PC-3 (cell line): ENCODE data around the gene SERPINA6. TPM values are rescaled to one million over a fixed set of nuclear protein-coding genes. Genes with fewer than 3 reads are reported as not detected.
A peak's percentile ranks its signal among the peaks of the same experiment; 100 is the strongest.
"Not testable (repeated sequence)": the region's sequence is repeated elsewhere in the genome, so short reads cannot be mapped to it uniquely, and the experiment has no call there.

ENCODE experiments used
- ATAC-seq: fragments of 200-7000 bp; cut with Tn5 transposase; 2 replicates; pipeline ENCODE4 v1.9.1; 2020; ENCODE audit warnings: mild to moderate bottlenecking, moderate library complexity
- Bru-seq: library from RNA; stranded (reverse); fragments of 400-500 nt; gene quantifications from one replicate; lab custom pipeline; 2021; lab: Mats Ljungman, UMichigan
- BruChase-seq, 2 experiments: library from RNA; stranded (reverse); fragments of 400-500 nt; gene quantifications; one replicate each; lab custom pipeline; 2021; lab: Mats Ljungman, UMichigan
- BruUV-seq: library from RNA; stranded (reverse); fragments of 400-500 nt; replicated peaks from 2 replicates; lab custom pipeline; 2021; lab: Mats Ljungman, UMichigan
- CTCF ChIA-PET: fragments of 300-600 bp; sonication (Branson Sonifier 250); formaldehyde crosslinking; loops from one replicate; lab custom pipeline; 2022; ENCODE audit warnings: antibody characterized with exemption; lab: Charles Lee
- POLR2A ChIA-PET: fragments of 300-600 bp; sonication (Branson Sonifier 250); formaldehyde crosslinking; loops from one replicate; lab custom pipeline; 2022; ENCODE audit warnings: antibody characterized with exemption; ENCODE audit not compliant: unreplicated experiment; lab: Charles Lee
- DNase-seq: peaks from one replicate; pipeline ENCODE4 v3.0.0-alpha.2; 2015
- H2AFZ ChIP-seq: fragments of 300-600 bp; sonication (generic); 2 replicates; pipeline ENCODE4 v1.6.0; 2016; ENCODE audit warnings: antibody characterized with exemption, low read length
- H3F3A ChIP-seq: fragments of 300-600 bp; sonication (generic); one replicate; pipeline ENCODE4 v1.6.0; 2017; ENCODE audit warnings: antibody characterized with exemption, low read length, control low read depth, mild to moderate bottlenecking; ENCODE audit not compliant: unreplicated experiment
- H3K27ac ChIP-seq: fragments of 300-600 bp; sonication (generic); 2 replicates; pipeline ENCODE4 v1.5.1; 2016; ENCODE audit warnings: mild to moderate bottlenecking, low read length
- H3K27me3 ChIP-seq: fragments of 300-600 bp; sonication (generic); 2 replicates; pipeline ENCODE4 v1.6.1; 2016; ENCODE audit warnings: low read length, mixed read lengths
- H3K36me3 ChIP-seq: fragments of 300-600 bp; sonication (generic); 2 replicates; pipeline ENCODE4 v1.6.1; 2016; ENCODE audit warnings: low read depth, mixed run types, low read length, mixed read lengths
- H3K4me1 ChIP-seq: fragments of 300-600 bp; sonication (generic); 2 replicates; pipeline ENCODE4 v1.5.1; 2016; ENCODE audit warnings: low read length; ENCODE audit not compliant: insufficient read depth
- H3K4me2 ChIP-seq: fragments of 300-600 bp; sonication (generic); 2 replicates; pipeline ENCODE4 v1.6.0; 2016; ENCODE audit warnings: low read length
- H3K4me3 ChIP-seq: fragments of 300-600 bp; sonication (generic); 2 replicates; pipeline ENCODE4 v1.5.1; 2016; ENCODE audit warnings: mild to moderate bottlenecking, low read length, mixed read lengths
- H3K79me2 ChIP-seq: fragments of 300-600 bp; sonication (generic); 2 replicates; pipeline ENCODE4 v1.6.1; 2017; ENCODE audit warnings: low read length, mixed read lengths
- H3K9ac ChIP-seq: fragments of 300-600 bp; sonication (generic); 2 replicates; pipeline ENCODE4 v1.6.0; 2016; ENCODE audit warnings: mild to moderate bottlenecking, low read length
- H3K9me2 ChIP-seq: fragments of 300-600 bp; sonication (generic); replicated peaks from 2 replicates; pipeline ENCODE4 v1.6.1; 2016; ENCODE audit warnings: mixed run types, low read length, mixed read lengths
- H3K9me3 ChIP-seq: fragments of 300-600 bp; sonication (generic); 2 replicates; pipeline ENCODE4 v1.6.1; 2016; ENCODE audit warnings: low read length, mixed read lengths
- H4K20me1 ChIP-seq: fragments of 300-600 bp; sonication (generic); 2 replicates; pipeline ENCODE4 v1.6.1; 2016; ENCODE audit warnings: low read length, mixed read lengths
- EZH2 ChIP-seq: fragments of 300-600 bp; sonication (generic); IDR thresholded peaks from one replicate; pipeline ENCODE4 v1.6.1; 2017; ENCODE audit warnings: antibody characterized with exemption, mild to moderate bottlenecking, low read length; ENCODE audit not compliant: unreplicated experiment
- EZH2phosphoT487 ChIP-seq: fragments of 300-600 bp; sonication (generic); IDR thresholded peaks from 2 replicates; pipeline ENCODE4 v1.6.1; 2018; ENCODE audit warnings: mild to moderate bottlenecking, antibody characterized with exemption, low read length, borderline replicate concordance
- intact Hi-C: fragments of 100-400 bp; cut with micrococcal nuclease; formaldehyde crosslinking; loops from 2 replicates; pipeline ENCODE4 v1.9.0; 2023
- long read RNA-seq: library from polyadenylated mRNA; unstranded; transcript quantifications from one replicate; pipeline ENCODE4 v2.0.0, GENCODE V29; 2021; ENCODE audit not compliant: unreplicated experiment
- total RNA-seq: library from RNA; depleted of rRNA; stranded (reverse); fragments of >200 nt; gene quantifications from 2 replicates; pipeline ENCODE4 v1.2.3, GENCODE V29; 2014; rRNA removed
- TF ChIP-seq, protein P1 (sequence below): fragments of 300-600 bp; sonication (generic); conservative IDR thresholded peaks from 2 replicates; pipeline ENCODE4 v1.5.1; 2017; ENCODE audit warnings: antibody characterized with exemption, low read depth, mild to moderate bottlenecking, low read length

SERPINA6 gene
- total RNA-seq = not detected in 2 replicates
- not detected for Bru-seq, nascent RNA
- not detected for BruChase-seq, experiment 1, labeled RNA remaining after a 6-hour chase
- not detected for BruChase-seq, experiment 2, labeled RNA remaining after a 2-hour chase
- long read RNA-seq = 0 reads

DNA sequence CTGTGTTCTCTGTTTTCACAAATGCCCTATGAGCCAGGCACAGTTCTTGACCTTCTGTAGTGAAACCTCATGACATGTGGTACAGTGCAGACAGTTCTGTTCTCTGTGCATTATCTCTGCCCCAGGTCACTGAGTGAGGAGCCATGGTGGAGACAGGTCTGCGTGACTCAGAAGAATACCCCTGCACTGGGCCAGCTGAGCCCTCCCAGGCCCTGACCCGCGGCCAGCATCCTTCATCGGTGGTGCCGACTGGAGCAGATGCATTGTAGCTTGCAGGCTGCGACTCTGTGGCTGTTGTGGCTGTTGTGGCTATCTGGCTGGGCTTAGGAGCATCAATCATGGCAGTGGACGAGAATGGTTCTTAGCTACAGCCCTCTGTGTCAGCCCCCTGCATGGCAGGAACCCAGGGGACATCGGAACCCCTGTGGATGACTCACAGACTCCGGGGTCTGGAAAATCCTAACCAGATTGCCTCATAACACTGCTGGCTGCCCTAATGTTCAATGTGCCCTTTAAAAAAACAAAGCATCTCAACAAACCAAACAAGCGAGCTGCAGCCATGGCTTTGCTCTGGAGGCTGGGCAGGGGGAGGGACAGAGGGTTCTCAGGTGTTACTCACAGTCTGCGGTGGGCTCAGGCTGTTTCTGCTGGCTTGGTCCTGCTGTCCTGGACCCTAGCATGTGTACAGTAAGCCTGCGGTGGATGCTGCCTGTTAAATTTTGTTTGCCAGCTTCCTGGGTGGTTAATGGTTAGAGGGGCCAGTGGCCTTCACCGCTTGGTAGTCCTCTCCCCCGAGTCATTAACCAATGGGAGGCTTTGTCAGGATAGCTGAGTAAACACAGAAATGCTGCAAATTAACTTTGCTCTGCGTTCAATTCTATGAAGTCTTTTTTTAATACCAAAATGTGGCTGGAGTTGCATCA is at the start of gene SERPINA6:
SERPINA6 (minus strand) TSS at position 689 of the 923 bp plus-strand sequence. CDS start 8,688 bp downstream, outside the sequence.
- Histone ChIP-seq H4K20me1 (no peaks in the 10 kb centered on the region), H3K27ac (no peak within 1 kb of the TSS), H3K4me1 (no peaks in the 10 kb centered on the region), H3F3A (no peaks in the 10 kb centered on the region), H3K9me3 (no peaks in the 10 kb centered on the region), H3K36me3 (no peaks in the 10 kb centered on the region), H2AFZ (no peak within 1 kb of the TSS), H3K4me3 (no peak within 1 kb of the TSS), H3K9me2 (no peaks in the 10 kb centered on the region), H3K4me2 (no peak within 1 kb of the TSS), H3K27me3 (no peaks in the 10 kb centered on the region), H3K79me2 (no peaks in the 10 kb centered on the region), H3K9ac (no peak within 1 kb of the TSS)
- DNase-seq (no peak), ATAC-seq (no peak)
- ChIA-PET POLR2A (no interaction called here), CTCF (no interaction called here)
- intact Hi-C loops = no loop called here
- no TSS peak for BruUV-seq
- TF ChIP-seq EZH2 (no peak), EZH2phosphoT487 (no peak)

DNA sequence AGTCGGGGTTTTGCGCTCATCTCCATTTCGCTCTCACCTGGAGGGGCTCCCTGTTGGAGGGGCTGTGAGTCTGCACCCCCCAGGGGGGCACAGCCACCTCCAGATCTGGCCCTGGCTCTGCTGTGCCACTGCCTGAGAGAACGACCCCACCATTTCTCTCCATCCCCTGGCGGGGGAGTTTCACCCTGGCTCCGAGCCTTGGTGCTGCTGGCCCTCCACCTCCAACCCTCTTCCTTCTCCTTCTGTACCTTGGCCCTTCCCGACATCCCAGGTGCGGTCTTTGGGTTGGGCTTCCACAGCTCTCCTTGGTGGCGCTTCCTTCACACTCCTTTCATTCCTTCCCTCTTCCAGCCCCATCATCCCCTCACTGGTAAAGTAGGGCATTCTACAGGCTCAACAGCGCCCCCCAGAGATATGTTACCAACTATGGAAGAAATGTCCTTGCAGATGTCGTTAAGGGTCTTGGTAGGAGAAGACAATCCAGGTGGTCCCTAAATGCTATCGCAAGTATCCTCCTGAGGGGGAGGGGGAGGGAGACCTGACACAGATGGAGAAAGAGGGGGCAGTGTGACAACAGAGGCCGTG is 49.0 kb upstream of the SERPINA6 start:
- Histone ChIP-seq H3K4me2 (no peak overlapping the region), H3K4me3 (no peak overlapping the region), H3K36me3 (no peaks in the 10 kb centered on the region), H3K9me2 (no peaks in the 10 kb centered on the region), H3K79me2 (no peaks in the 10 kb centered on the region), H3K27ac (no peak overlapping the region), H2AFZ (no peak overlapping the region), H4K20me1 (no peaks in the 10 kb centered on the region), H3K27me3 (no peaks in the 10 kb centered on the region), H3F3A (no peaks in the 10 kb centered on the region), H3K9ac (no peak overlapping the region), H3K4me1 (peaks cover 7% of the 10 kb centered on the region; the same call in 1 of the 2 replicates), H3K9me3 (no peaks in the 10 kb centered on the region)
- DNase-seq = no peak
- BruUV-seq = no TSS peak
- no peak for ATAC-seq
- TF ChIP-seq EZH2phosphoT487 = no peak
- TF ChIP-seq, protein P1, sequence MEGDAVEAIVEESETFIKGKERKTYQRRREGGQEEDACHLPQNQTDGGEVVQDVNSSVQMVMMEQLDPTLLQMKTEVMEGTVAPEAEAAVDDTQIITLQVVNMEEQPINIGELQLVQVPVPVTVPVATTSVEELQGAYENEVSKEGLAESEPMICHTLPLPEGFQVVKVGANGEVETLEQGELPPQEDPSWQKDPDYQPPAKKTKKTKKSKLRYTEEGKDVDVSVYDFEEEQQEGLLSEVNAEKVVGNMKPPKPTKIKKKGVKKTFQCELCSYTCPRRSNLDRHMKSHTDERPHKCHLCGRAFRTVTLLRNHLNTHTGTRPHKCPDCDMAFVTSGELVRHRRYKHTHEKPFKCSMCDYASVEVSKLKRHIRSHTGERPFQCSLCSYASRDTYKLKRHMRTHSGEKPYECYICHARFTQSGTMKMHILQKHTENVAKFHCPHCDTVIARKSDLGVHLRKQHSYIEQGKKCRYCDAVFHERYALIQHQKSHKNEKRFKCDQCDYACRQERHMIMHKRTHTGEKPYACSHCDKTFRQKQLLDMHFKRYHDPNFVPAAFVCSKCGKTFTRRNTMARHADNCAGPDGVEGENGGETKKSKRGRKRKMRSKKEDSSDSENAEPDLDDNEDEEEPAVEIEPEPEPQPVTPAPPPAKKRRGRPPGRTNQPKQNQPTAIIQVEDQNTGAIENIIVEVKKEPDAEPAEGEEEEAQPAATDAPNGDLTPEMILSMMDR = 0 out of 2 replicates have a peak, but pooled peaks have one; percentile 15
- POLR2A ChIA-PET = no interaction called here
- intact Hi-C loops = no loop called here
- CTCF ChIA-PET = no interaction called here

DNA sequence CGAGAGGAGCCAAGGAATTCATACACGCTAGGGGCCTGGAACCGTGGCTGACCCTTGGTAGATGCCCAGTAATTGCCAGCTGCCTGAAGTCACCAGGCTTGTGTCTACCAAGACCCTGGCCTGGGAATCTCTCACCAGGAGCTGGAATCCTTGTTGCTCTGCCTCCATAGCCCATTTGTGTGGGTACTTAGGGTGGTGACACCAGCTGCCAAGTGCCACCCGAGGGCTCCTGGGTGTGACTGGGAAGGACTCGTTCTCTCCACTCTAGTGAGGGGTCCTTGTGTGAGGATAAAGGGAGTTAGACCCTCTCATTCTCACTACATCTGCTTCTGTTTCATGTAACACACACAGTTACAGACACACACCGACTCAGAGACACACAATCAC is 47.4 kb upstream of the SERPINA6 start:
- DNase-seq (no peak), ATAC-seq (no peak)
- Histone ChIP-seq H3K79me2 (no peaks in the 10 kb centered on the region), H3K27me3 (no peaks in the 10 kb centered on the region), H3K9me3 (no peaks in the 10 kb centered on the region), H3K4me1 (peaks cover 7% of the 10 kb centered on the region; the same call in 1 of the 2 replicates), H3K9me2 (no peaks in the 10 kb centered on the region), H3K4me2 (no peak overlapping the region), H3K9ac (no peak overlapping the region), H3K4me3 (no peak overlapping the region), H2AFZ (no peak overlapping the region), H3K36me3 (no peaks in the 10 kb centered on the region), H4K20me1 (no peaks in the 10 kb centered on the region), H3K27ac (no peak overlapping the region), H3F3A (no peaks in the 10 kb centered on the region)
- CTCF ChIA-PET = no interaction called here
- POLR2A ChIA-PET = no interaction called here
- intact Hi-C loops = no loop called here
- TF ChIP-seq EZH2phosphoT487 (no peak), EZH2 (no peak)
- TF ChIP-seq, protein P1 = no peak
- BruUV-seq = no TSS peak

DNA sequence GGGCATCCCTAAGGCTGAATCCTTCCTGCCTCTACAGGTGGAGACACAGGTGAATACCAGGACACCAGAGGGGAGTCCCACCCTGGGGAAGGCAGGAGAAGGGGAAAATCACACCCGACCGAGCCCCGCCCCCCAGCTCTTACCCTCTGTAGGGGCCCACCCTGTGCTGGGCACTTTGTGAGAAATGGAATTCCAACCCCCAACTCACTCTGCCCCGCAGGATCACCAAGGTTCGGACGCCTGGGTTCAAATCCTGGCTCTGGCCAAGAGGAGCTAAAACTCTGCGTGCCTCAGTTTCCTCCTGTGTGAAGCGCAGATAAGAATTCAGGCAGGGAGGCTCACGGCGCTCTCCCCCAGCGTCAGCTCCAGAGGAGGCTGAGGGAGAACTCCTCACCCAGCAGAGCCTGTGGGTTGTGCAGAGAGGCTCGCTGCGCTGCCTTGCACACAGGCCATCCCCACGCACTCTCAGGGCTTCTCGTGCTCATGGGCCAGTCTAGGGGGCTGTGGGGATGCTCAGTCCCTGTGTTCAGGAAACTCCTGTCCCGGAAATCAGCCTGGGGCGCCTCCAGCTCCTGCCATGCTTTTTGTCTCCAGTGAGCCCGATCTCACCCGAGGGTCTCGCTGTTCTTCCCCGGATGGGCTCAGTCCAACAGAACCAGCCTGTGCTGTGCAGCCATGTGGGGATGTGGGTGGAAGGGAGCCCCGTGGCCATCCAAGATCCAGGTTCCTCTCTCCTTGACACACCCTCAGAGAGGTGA is 46.8 kb upstream of the SERPINA6 start:
- BruUV-seq, H3K9me2 ChIP-seq, H3K27me3 ChIP-seq, ATAC-seq, DNase-seq, H3K4me3 ChIP-seq, H3K9ac ChIP-seq, CTCF ChIA-PET, H3K4me1 ChIP-seq, H3K4me2 ChIP-seq, H3K36me3 ChIP-seq, H3K79me2 ChIP-seq, H2AFZ ChIP-seq, H4K20me1 ChIP-seq, H3K27ac ChIP-seq, POLR2A ChIA-PET, H3K9me3 ChIP-seq, H3F3A ChIP-seq, intact Hi-C loops: not testable (repeated sequence)
